Liver (tissue), 9 donors: ENCODE results near the gene RNF39. TPM values are rescaled to one million over a fixed set of nuclear protein-coding genes. Genes with fewer than 3 reads are reported as not detected.

Experiments used
- DNase-seq: peaks from one replicate; pipeline ENCODE4 v3.0.0-alpha.2; 2017; ENCODE audit warnings: low spot score
- H3K27ac ChIP-seq, 2 donors: one replicate each; pipeline ENCODE4 v1.7.0; 2013; ENCODE audit warnings: inconsistent platforms in 2 of 2, low read length in 2 of 2, control low read depth in 1 of 2, low read depth in 1 of 2, mild to moderate bottlenecking in 1 of 2
- H3K27me3 ChIP-seq, 4 donors: one replicate each; pipeline versions ENCODE4 v1.6.1 to v1.7.0; 2013; ENCODE audit warnings: low read length in 3 of 4, inconsistent platforms in 1 of 4, mild to moderate bottlenecking in 1 of 4, moderate library complexity in 1 of 4; ENCODE audit not compliant: control insufficient read depth in 4 of 4, insufficient read depth in 4 of 4
- H3K36me3 ChIP-seq, 4 donors: one replicate each; pipeline versions ENCODE4 v1.6.1 to v1.7.0; 2013; ENCODE audit warnings: low read length in 3 of 4, mild to moderate bottlenecking in 3 of 4, low read depth in 1 of 4, moderate library complexity in 1 of 4; ENCODE audit not compliant: control insufficient read depth in 4 of 4, insufficient read depth in 3 of 4
- H3K4me1 ChIP-seq, 4 donors: one replicate each; pipeline versions ENCODE4 v1.6.1 to v1.7.0; 2013; ENCODE audit warnings: low read length in 3 of 4, mild to moderate bottlenecking in 3 of 4, moderate library complexity in 1 of 4; ENCODE audit not compliant: control insufficient read depth in 4 of 4, insufficient read depth in 4 of 4
- H3K4me3 ChIP-seq, 3 donors: one replicate each; pipeline versions ENCODE4 v1.6.1 to v1.7.0; 2013; ENCODE audit warnings: low read length in 3 of 3, control low read depth in 1 of 3, low read depth in 1 of 3, mild to moderate bottlenecking in 1 of 3
- H3K9ac ChIP-seq, 2 donors: one replicate each; pipeline ENCODE4 v1.7.0; 2013; ENCODE audit warnings: low read length in 2 of 2, mild to moderate bottlenecking in 2 of 2, moderate library complexity in 2 of 2, control low read depth in 1 of 2, low read depth in 1 of 2
- H3K9me3 ChIP-seq, 4 donors: one replicate each; pipeline versions ENCODE4 v1.6.1 to v1.7.0; 2013; ENCODE audit warnings: low read length in 3 of 4; ENCODE audit not compliant: control insufficient read depth in 4 of 4
- EGR1 ChIP-seq, 2 donors: IDR thresholded peaks; 2 replicates each; pipeline ENCODE4 v1.6.1; 2016 to 2018; ENCODE audit warnings: antibody characterized with exemption in 2 of 2, low read depth in 2 of 2
- FOXA1 ChIP-seq: IDR thresholded peaks from 2 replicates; pipeline ENCODE4 v1.6.1; 2016; ENCODE audit warnings: antibody characterized with exemption
- FOXA2 ChIP-seq: IDR thresholded peaks from 2 replicates; pipeline ENCODE4 v1.6.1; 2016; ENCODE audit warnings: antibody characterized with exemption
- GABPA ChIP-seq, 2 donors: IDR thresholded peaks in 1 of 2; conservative IDR thresholded peaks in 1 of 2; 2 replicates each; pipeline ENCODE4 v1.6.1; 2016; ENCODE audit warnings: antibody characterized with exemption in 2 of 2, mild to moderate bottlenecking in 1 of 2, moderate library complexity in 1 of 2
- HNF4A ChIP-seq, 2 donors: conservative IDR thresholded peaks; 2 replicates each; pipeline ENCODE4 v1.6.1; 2016; ENCODE audit warnings: antibody characterized with exemption in 2 of 2, mild to moderate bottlenecking in 2 of 2
- HNF4G ChIP-seq: IDR thresholded peaks from 2 replicates; pipeline ENCODE4 v1.6.1; 2016; ENCODE audit warnings: antibody characterized with exemption
- JUND ChIP-seq, 2 donors: IDR thresholded peaks; 2 replicates each; pipeline ENCODE4 v1.6.1; 2016; ENCODE audit warnings: antibody characterized with exemption in 2 of 2
- RAD21 ChIP-seq, 2 donors: IDR thresholded peaks; 2 replicates each; pipeline ENCODE4 v1.6.1; 2016; ENCODE audit warnings: antibody characterized with exemption in 2 of 2, mild to moderate bottlenecking in 2 of 2
- RXRA ChIP-seq, 2 donors: IDR thresholded peaks; 2 replicates each; pipeline ENCODE4 v1.6.1; 2017 to 2018; ENCODE audit warnings: antibody characterized with exemption in 2 of 2, mild to moderate bottlenecking in 1 of 2
- SP1 ChIP-seq: IDR thresholded peaks from 2 replicates; pipeline ENCODE4 v1.6.1; 2018; ENCODE audit warnings: antibody characterized with exemption, mild to moderate bottlenecking
- TAF1 ChIP-seq: conservative IDR thresholded peaks from 2 replicates; pipeline ENCODE4 v1.6.1; 2016; ENCODE audit warnings: antibody characterized with exemption, mild to moderate bottlenecking
- YY1 ChIP-seq: IDR thresholded peaks from 2 replicates; pipeline ENCODE4 v1.6.1; 2016; ENCODE audit warnings: antibody characterized with exemption, mild to moderate bottlenecking
- WGBS: extraction: QIAGEN DNeasy Blood & Tissue Kit; methylation state at CpG from one replicate; pipeline ENCODE4 v1.1.7; 2013; 5-methylcytosine and 5-hydroxymethylcytosine counted together
- polyA plus RNA-seq, 2 donors: library from polyadenylated mRNA; stranded (reverse) in 1 of 2; unstranded in 1 of 2; fragments of 200-250 nt in 1 of 2; fragments of >200 nt in 1 of 2; fragmentation: Nextera tagmentation in 1 of 2; extraction: Ambion mirVana in 1 of 2; gene quantifications; one replicate each; pipeline versions ENCODE4 v1.2.1 to v1.2.3, GENCODE V29; 2013 to 2015
- total RNA-seq, 2 donors: library from RNA; depleted of rRNA; stranded (reverse); fragments of >200 nt; gene quantifications; one replicate each; pipeline ENCODE4 v1.2.3, GENCODE V29; 2014
- TF ChIP-seq, protein P1 (sequence below): IDR thresholded peaks from 2 replicates; pipeline ENCODE4 v1.6.1; 2016; ENCODE audit warnings: antibody characterized with exemption
- TF ChIP-seq, protein P2 (sequence below): IDR thresholded peaks from 2 replicates; pipeline ENCODE4 v1.6.1; 2016; ENCODE audit warnings: antibody characterized with exemption, mild to moderate bottlenecking
- TF ChIP-seq, protein P3 (sequence below): IDR thresholded peaks from 2 replicates; pipeline ENCODE4 v1.6.1; 2016; ENCODE audit warnings: antibody characterized with exemption
- TF ChIP-seq, protein P4 (sequence below): IDR thresholded peaks from 2 replicates; pipeline ENCODE4 v1.6.1; 2016; ENCODE audit warnings: antibody characterized with exemption
- TF ChIP-seq, protein P5 (sequence below): fragments of 150-350 bp; IDR thresholded peaks from 2 replicates; pipeline ENCODE4 v1.5.1; 2017; ENCODE audit warnings: improper control_type of control experiment, low read depth, low read length; ENCODE audit not compliant: missing input control
- donor health status: healthy.
- donor health status: healthy.
- donor health status: healthy.
- donor health status: healthy.
- donor health status: healthy.

Gene RNF39
- total and polyA plus RNA-seq, 4 donors: 0.03 to 0.13 TPM; not detected in 2

DNA sequence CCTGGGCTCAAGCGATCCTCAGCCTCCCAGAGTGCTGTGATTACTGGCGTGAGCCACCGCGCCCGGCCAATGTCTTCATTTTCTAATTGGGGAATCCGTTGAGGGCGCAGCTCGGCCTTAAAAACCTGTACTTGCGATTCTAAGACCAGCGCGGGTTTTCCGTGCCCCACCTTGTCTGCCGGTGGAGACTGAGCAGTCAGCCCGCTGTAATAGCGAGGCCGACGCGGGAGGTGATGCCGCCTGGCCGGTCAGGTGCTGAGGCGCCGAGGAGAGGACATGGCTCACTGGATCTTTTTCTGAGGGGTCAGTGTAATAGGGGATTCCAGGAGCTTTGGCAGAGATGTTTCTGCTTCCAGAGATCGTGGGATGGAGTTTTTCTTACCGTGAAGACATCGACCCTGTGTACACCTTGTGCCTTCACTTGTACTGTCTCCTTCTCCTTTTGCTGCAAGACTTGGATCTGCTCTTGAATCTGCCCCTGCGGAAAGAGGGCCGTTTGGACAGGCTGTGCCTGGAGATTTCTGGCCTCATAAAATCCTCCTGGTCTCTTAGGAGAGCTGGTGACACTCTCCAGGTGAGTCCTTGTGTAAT lies 35.8 kb upstream of the RNF39 start:
- Histone ChIP-seq H3K27me3 (peaks cover 0 to 10% (median 2%) of the 10 kb centered on the region in 4 donors), H3K9ac (no peak overlapping the region), H3K36me3 (no peaks in the 10 kb centered on the region), H3K27ac (no peak overlapping the region), H3K9me3 (no peaks in the 10 kb centered on the region), H3K4me3 (no peak overlapping the region), H3K4me1 (peaks cover 0 to 9% (median 1%) of the 10 kb centered on the region in 4 donors)
- DNase-seq: no peak
- WGBS: 53% methylated on average over 27 of the region's 27 CpGs
- TF ChIP-seq, protein P1, sequence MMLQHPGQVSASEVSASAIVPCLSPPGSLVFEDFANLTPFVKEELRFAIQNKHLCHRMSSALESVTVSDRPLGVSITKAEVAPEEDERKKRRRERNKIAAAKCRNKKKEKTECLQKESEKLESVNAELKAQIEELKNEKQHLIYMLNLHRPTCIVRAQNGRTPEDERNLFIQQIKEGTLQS: no peak
- TF ChIP-seq, protein P2, sequence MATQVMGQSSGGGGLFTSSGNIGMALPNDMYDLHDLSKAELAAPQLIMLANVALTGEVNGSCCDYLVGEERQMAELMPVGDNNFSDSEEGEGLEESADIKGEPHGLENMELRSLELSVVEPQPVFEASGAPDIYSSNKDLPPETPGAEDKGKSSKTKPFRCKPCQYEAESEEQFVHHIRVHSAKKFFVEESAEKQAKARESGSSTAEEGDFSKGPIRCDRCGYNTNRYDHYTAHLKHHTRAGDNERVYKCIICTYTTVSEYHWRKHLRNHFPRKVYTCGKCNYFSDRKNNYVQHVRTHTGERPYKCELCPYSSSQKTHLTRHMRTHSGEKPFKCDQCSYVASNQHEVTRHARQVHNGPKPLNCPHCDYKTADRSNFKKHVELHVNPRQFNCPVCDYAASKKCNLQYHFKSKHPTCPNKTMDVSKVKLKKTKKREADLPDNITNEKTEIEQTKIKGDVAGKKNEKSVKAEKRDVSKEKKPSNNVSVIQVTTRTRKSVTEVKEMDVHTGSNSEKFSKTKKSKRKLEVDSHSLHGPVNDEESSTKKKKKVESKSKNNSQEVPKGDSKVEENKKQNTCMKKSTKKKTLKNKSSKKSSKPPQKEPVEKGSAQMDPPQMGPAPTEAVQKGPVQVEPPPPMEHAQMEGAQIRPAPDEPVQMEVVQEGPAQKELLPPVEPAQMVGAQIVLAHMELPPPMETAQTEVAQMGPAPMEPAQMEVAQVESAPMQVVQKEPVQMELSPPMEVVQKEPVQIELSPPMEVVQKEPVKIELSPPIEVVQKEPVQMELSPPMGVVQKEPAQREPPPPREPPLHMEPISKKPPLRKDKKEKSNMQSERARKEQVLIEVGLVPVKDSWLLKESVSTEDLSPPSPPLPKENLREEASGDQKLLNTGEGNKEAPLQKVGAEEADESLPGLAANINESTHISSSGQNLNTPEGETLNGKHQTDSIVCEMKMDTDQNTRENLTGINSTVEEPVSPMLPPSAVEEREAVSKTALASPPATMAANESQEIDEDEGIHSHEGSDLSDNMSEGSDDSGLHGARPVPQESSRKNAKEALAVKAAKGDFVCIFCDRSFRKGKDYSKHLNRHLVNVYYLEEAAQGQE: no peak
- TF ChIP-seq SP1: no peak
- no peak for TF ChIP-seq FOXA1
- TF ChIP-seq EGR1 (IDR thresholded peaks at IDR 0.05; ENCODE audit: low read depth in 2 of 2): no peak
- TF ChIP-seq HNF4A (conservative IDR thresholded peaks at IDR 0.05): no peak

DNA sequence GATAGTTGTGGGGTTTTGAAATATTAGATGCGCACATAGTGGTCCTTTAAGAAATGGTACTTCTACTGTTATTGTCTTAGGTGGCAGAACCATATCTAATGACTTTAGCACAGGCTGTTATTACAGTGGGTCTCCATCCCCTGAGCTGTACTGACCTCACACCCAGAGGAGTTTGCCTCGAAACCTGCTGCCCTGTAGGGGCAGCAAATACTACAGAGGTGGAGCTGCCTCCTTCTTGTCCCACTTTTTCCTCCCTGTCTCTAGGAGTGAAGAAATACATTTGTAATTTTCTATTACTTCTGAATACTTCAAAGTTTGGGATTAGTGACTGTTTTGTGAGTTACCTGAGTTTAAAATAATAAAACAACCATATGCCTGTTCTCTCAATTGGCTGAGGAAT lies 29.1 kb upstream of the RNF39 start:
- no peaks in the 10 kb centered on the region for H3K36me3 ChIP-seq
- no peak for TF ChIP-seq TAF1
- TF ChIP-seq HNF4A (conservative IDR thresholded peaks at IDR 0.05): no peak
- TF ChIP-seq SP1: no peak
- TF ChIP-seq RXRA (IDR thresholded peaks at IDR 0.05): no peak
- TF ChIP-seq EGR1 (IDR thresholded peaks at IDR 0.05; ENCODE audit: low read depth in 2 of 2): no peak
- no peak for TF ChIP-seq FOXA2
- TF ChIP-seq, protein P3, sequence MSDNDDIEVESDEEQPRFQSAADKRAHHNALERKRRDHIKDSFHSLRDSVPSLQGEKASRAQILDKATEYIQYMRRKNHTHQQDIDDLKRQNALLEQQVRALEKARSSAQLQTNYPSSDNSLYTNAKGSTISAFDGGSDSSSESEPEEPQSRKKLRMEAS: no peak
- no peak for TF ChIP-seq GABPA (IDR thresholded peaks at IDR 0.05 in 1 of 2, conservative IDR thresholded peaks at IDR 0.05 in 1 of 2)
- TF ChIP-seq, protein P2: no peak
- TF ChIP-seq RAD21 (IDR thresholded peaks at IDR 0.05): no peak
- TF ChIP-seq JUND (IDR thresholded peaks at IDR 0.05): no peak
- TF ChIP-seq, protein P4, sequence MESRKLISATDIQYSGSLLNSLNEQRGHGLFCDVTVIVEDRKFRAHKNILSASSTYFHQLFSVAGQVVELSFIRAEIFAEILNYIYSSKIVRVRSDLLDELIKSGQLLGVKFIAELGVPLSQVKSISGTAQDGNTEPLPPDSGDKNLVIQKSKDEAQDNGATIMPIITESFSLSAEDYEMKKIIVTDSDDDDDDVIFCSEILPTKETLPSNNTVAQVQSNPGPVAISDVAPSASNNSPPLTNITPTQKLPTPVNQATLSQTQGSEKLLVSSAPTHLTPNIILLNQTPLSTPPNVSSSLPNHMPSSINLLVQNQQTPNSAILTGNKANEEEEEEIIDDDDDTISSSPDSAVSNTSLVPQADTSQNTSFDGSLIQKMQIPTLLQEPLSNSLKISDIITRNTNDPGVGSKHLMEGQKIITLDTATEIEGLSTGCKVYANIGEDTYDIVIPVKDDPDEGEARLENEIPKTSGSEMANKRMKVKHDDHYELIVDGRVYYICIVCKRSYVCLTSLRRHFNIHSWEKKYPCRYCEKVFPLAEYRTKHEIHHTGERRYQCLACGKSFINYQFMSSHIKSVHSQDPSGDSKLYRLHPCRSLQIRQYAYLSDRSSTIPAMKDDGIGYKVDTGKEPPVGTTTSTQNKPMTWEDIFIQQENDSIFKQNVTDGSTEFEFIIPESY: no peak
- no peak for TF ChIP-seq HNF4G
- no peak for TF ChIP-seq YY1
- TF ChIP-seq, protein P1: no peak
- TF ChIP-seq, protein P5, sequence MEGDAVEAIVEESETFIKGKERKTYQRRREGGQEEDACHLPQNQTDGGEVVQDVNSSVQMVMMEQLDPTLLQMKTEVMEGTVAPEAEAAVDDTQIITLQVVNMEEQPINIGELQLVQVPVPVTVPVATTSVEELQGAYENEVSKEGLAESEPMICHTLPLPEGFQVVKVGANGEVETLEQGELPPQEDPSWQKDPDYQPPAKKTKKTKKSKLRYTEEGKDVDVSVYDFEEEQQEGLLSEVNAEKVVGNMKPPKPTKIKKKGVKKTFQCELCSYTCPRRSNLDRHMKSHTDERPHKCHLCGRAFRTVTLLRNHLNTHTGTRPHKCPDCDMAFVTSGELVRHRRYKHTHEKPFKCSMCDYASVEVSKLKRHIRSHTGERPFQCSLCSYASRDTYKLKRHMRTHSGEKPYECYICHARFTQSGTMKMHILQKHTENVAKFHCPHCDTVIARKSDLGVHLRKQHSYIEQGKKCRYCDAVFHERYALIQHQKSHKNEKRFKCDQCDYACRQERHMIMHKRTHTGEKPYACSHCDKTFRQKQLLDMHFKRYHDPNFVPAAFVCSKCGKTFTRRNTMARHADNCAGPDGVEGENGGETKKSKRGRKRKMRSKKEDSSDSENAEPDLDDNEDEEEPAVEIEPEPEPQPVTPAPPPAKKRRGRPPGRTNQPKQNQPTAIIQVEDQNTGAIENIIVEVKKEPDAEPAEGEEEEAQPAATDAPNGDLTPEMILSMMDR: no peak
- no peak for DNase-seq
- no peak overlapping the region for H3K4me3 ChIP-seq
- peaks cover 8 to 36% (median 28%) of the 10 kb centered on the region in 4 donors for H3K4me1 ChIP-seq
- WGBS: 93% methylated on average over 2 of the region's 2 CpGs
- H3K27ac ChIP-seq: no peak overlapping the region
- no peak overlapping the region for H3K9ac ChIP-seq
- no peaks in the 10 kb centered on the region for H3K9me3 ChIP-seq
- peaks cover 0 to 5% (median 1%) of the 10 kb centered on the region in 4 donors for H3K27me3 ChIP-seq
